ENCODE measurements around the gene WNT7B.

Gene WNT7B

DNA sequence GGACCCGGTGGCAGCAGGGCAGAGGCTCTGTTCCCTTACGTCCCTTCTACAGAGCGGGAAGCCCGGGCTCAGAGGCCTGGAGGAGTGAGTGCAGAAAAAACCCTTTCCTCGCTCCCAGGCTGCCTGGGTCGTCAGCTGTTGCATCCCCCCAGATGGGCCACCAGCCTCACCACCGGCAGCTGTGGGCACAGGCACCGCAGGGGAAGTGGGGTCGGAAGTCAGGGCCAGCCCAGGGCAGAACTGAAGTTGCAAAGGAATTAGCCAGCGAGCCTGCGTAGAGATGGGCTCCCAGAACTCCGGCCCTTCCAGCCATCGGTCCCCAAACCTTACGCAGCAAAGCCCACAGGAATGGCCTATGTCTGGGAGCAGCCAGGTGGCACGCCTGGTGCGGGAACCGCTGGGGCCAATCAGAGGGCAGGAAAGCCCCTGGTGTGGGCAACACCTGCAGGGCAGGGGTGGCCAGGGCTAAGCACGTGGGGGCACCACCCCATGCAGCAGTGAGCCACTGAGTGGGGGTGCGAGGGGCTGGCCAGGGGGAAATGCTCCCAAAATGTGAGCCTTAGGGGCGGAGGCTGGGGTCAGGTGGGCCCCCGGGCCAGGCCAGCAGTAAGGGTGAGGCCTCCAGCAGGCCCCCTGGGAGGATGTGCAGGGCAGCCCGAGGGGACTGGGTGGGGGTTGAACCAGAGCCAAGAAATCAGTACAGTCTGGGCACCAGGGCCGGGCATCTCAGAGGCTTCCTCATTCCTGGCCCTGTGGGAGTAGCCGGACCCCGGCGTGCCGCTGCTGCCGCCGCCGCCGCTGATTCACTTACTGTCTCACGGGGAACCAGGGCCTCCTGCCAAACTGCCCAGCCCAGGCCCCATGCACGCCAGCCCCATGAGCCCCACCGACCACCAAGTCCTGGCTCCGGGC is 58.2 kb downstream of the WNT7B start:
- H3K4me3 ChIP-seq (ENCODE audit: low read length) = no peak overlapping the region
- TF ChIP-seq ZNF274 (IDR thresholded peaks at IDR 0.05; ENCODE audit: low read depth, low read length) = no peak

- H3K4me3 ChIP-seq (ENCODE audit: low read length) = no peak overlapping the region
- no peak for TF ChIP-seq ZNF274 (IDR thresholded peaks at IDR 0.05; ENCODE audit: low read depth, low read length)
Observed at GRCh38 chr22:45917700-45918458, 59.1 kb downstream of the WNT7B start.

GRCh38 chr22:45917146-45917545 is 59.8 kb downstream of the WNT7B start:
- H3K4me3 ChIP-seq (ENCODE audit: low read length) = no peak overlapping the region
- TF ChIP-seq ZNF274 (IDR thresholded peaks at IDR 0.05; ENCODE audit: low read depth, low read length) = no peak

DNA sequence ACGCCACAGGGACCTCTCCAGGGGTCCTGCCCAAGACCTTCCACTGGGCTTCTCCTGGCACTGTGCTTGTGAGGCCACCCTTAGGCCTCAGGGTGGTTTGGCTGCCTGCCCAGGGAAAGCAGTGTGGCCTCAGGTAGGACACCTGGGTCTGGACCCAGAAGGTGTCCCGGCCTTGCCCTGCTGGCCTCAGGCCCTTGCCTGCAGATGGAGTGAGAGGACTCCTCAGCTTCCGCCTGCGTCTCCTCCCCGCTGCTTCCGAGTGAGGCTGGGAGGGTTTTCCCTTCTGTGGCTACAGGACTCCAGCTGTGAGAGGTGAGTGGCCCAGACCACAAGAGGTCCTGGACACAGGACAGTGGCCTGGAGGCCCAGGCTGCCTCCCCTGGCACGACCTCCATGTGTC is 60.4 kb downstream of the WNT7B start:
- TF ChIP-seq ZNF274 (IDR thresholded peaks at IDR 0.05; ENCODE audit: low read depth, low read length) = no peak

GRCh38 chr22:45915841-45916240 is 61.1 kb downstream of the WNT7B start:
- H3K4me3 ChIP-seq (ENCODE audit: low read length) = no peak overlapping the region
- no peak for TF ChIP-seq ZNF274 (IDR thresholded peaks at IDR 0.05; ENCODE audit: low read depth, low read length)

More for the DNA sequence above, 60.4 kb downstream of the WNT7B start:
- H3K4me3 ChIP-seq (ENCODE audit: low read length) = no peak overlapping the region

DNA sequence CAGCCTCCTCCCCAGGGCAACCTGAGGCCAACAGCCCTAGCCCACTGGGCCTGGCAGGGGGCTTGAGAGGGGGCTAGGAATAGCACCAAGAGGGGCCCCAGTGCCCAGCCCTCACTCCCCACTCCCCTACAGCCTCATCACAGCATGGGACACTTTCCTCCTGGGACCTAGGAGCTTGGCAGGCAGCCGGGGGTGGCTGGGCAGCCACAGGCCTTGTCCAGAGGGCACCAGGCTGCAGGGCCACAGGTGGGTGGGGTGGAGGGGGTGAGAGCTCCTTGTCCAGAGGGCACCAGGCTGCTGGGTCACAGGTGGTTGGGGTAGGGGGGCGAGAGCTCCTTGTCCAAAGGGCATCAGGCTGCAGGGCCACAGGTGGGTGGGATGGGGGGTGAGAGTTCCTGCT is 61.8 kb downstream of the WNT7B start:
- H3K4me3 ChIP-seq (ENCODE audit: low read length) = no peak overlapping the region
- no peak for TF ChIP-seq ZNF274 (IDR thresholded peaks at IDR 0.05; ENCODE audit: low read depth, low read length)

GRCh38 chr22:45914309-45914708 is 62.7 kb downstream of the WNT7B start:
- TF ChIP-seq ZNF274 (IDR thresholded peaks at IDR 0.05; ENCODE audit: low read depth, low read length) = no peak

DNA sequence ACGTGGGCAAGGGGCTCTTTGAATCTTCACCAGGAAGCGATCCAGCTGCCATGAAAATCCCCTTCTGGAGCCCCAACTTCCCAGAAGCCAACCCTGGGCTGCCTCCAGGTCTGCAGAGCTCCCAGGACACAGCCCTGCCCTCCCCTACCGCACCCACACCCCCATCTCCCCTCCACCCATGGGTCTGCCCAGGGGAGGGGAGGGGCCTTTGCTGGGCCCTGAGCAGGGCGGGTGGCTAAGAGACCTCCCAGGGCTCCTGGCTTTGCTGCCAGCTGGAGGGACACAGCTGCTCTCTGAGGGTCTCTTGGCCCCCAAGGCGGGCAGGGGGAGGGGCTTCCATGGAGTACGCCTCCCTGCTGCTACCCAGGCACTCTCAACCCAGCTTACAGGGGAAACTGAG is 64.1 kb downstream of the WNT7B start:
- TF ChIP-seq ZNF274 (IDR thresholded peaks at IDR 0.05; ENCODE audit: low read depth, low read length) = no peak
- H3K4me3 ChIP-seq (ENCODE audit: low read length) = no peak overlapping the region

More at GRCh38 chr22:45914309-45914708, 62.7 kb downstream of the WNT7B start:
- no peak overlapping the region for H3K4me3 ChIP-seq (ENCODE audit: low read length)

DNA sequence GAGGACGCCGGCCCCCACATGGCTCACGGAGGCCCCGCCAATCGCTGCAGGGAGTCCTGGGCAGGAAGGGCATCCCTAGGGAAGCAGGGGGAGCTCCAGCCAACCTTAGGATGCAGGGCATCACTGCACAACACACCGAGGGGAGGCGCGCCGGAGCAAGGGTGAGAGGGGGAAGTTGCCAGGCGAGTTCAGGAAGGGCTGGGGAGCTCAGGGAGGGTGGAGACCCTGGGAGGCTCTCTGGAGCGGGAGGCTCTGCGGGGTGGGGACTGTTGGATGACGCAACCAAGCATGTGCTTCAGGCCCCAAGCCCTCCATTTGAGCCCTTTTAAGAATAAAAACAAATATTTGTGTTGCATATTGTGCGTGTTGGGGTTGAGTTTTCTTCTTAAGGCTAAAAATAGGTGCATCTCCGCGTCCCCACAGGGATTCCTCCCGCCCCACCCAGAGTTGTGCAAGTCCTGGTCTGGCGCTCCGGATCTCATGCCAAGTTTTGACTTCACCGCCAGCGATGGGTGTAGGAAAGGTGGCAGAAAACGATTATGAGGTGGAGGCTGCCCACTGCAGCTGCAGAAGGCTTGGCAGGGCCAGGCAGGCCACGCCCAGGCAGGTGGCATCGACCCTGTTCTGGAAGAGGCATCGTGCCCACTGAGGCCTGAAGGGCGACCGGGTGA is 65.2 kb downstream of the WNT7B start:
- TF ChIP-seq ZNF274 (IDR thresholded peaks at IDR 0.05; ENCODE audit: low read depth, low read length) = no peak

GRCh38 chr22:45910928-45911467 is 66.0 kb downstream of the WNT7B start:
- H3K4me3 ChIP-seq (ENCODE audit: low read length) = no peak overlapping the region
- no peak for TF ChIP-seq ZNF274 (IDR thresholded peaks at IDR 0.05; ENCODE audit: low read depth, low read length)

More for the DNA sequence above, 65.2 kb downstream of the WNT7B start:
- H3K4me3 ChIP-seq (ENCODE audit: low read length) = no peak overlapping the region

DNA sequence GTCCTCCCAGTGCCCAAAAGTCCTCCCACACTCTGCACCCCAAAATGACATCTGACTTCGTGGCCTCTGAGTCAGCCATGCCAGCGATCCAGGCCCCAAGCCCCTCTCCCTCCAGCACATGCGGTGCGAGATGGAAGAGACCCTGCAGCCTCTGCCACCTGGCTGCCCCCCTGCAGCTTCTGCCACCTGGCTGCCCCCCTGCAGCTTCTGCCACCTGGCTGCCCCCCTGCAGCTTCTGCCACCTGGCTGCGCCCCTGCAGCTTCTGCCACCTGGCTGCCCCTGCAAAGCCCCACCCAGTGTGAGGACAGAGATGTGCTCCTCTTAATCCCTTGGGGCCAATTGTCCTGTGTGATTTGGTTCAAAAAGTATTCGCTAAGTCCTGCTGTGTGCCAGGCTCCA is 68.0 kb downstream of the WNT7B start:
- no peak for TF ChIP-seq ZNF274 (IDR thresholded peaks at IDR 0.05; ENCODE audit: low read depth, low read length)
- H3K4me3 ChIP-seq (ENCODE audit: low read length) = no peak overlapping the region

- no peak for TF ChIP-seq ZNF274 (IDR thresholded peaks at IDR 0.05; ENCODE audit: low read depth, low read length)
- no peak overlapping the region for H3K4me3 ChIP-seq (ENCODE audit: low read length)
Observed at GRCh38 chr22:45907996-45908395, 69.0 kb downstream of the WNT7B start.

GRCh38 chr22:45907378-45907777 is 69.6 kb downstream of the WNT7B start:
- no peak for TF ChIP-seq ZNF274 (IDR thresholded peaks at IDR 0.05; ENCODE audit: low read depth, low read length)
- no peak overlapping the region for H3K4me3 ChIP-seq (ENCODE audit: low read length)

DNA sequence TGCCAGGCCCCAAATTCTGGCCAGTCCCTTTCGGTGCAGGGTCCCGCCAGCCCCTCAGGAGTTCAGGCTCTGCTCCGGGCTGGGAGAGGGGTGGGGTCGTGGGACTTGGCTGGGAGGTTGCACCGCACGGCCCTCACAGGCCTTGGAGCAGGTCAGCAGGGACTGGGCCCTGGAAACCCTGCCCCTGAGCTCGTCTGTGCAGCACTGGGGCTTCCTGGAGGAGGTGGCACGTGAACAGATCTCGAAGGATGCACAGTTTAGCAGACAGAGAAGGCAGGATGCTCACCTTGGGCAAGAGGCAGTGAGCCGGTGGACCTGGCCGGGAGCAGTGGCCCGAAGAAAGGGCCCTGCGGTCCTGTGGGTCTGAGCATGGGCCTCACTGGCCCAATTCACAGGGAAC is 70.0 kb downstream of the WNT7B start:
- H3K4me3 ChIP-seq (ENCODE audit: low read length) = no peak overlapping the region
- TF ChIP-seq ZNF274 (IDR thresholded peaks at IDR 0.05; ENCODE audit: low read depth, low read length) = no peak

Data from GM08714 (cell line).